T-cell (primary cell): Measurements from ENCODE around the gene TSHZ3. TPM values are rescaled to one million over a fixed set of nuclear protein-coding genes. Genes with fewer than 3 reads are reported as not detected.

Experiments
- ATAC-seq, 4 experiments: fragments of 200-7000 bp in 3 of 4; fragments of 150-1000 bp in 1 of 4; cut with Tn5 transposase; replicated peaks in 1 of 4; 1 replicate in 3 of 4; 2 replicates in 1 of 4; pipeline ENCODE4 v1.10.0; 2021; ENCODE audit warnings: moderate library complexity in 3 of 4, mild to moderate bottlenecking in 2 of 4, moderate number of reproducible peaks in 1 of 4
- CTCF ChIA-PET, 2 donors: fragments of 300-600 bp; sonication (Branson Sonifier 250); formaldehyde crosslinking; loops; one replicate each; lab custom pipeline; 2022; ENCODE audit warnings: antibody characterized with exemption in 2 of 2; lab: Charles Lee
- POLR2A ChIA-PET, 2 donors: fragments of 300-600 bp; sonication (Branson Sonifier 250); formaldehyde crosslinking; loops; one replicate each; lab custom pipeline; 2022; ENCODE audit warnings: antibody characterized with exemption in 2 of 2; lab: Charles Lee
- DNase-seq, 35 experiments: peaks; one replicate each; pipeline versions ENCODE4 v3.0.0 to v3.0.0-alpha.2; 2013 to 2023
- H3K27ac ChIP-seq: one replicate; pipeline ENCODE4 v1.5.1; 2013; ENCODE audit warnings: low read length
- H3K27me3 ChIP-seq, 2 experiments: replicated peaks in 1 of 2; 1 replicate in 1 of 2; 2 replicates in 1 of 2; pipeline versions ENCODE4 v1.6.1 to v1.7.0; 2013; ENCODE audit warnings: low read length in 1 of 2, mixed read lengths in 1 of 2; ENCODE audit not compliant: control insufficient read depth in 2 of 2, insufficient read depth in 2 of 2; ENCODE audit errors: extremely low read depth in 1 of 2
- H3K36me3 ChIP-seq, 2 donors: 1 replicate in 1 of 2; 2 replicates in 1 of 2; pipeline versions ENCODE4 v1.6.1 to v1.7.0; 2013; ENCODE audit warnings: low read length in 1 of 2; ENCODE audit not compliant: control insufficient read depth in 2 of 2, insufficient read depth in 1 of 2; ENCODE audit errors: extremely low read depth in 1 of 2
- H3K4me1 ChIP-seq, 2 experiments: 1 replicate in 1 of 2; 2 replicates in 1 of 2; pipeline versions ENCODE4 v1.6.1 to v1.7.0; 2013; ENCODE audit warnings: low read length in 2 of 2, mixed read lengths in 1 of 2; ENCODE audit not compliant: insufficient read depth in 2 of 2, control insufficient read depth in 1 of 2; ENCODE audit errors: extremely low read depth in 1 of 2
- H3K4me3 ChIP-seq, 2 donors: 1 replicate in 1 of 2; 2 replicates in 1 of 2; pipeline versions ENCODE4 v1.5.1 to v1.7.0; 2013; ENCODE audit warnings: mild to moderate bottlenecking in 2 of 2, low read length in 1 of 2, moderate library complexity in 1 of 2; ENCODE audit not compliant: control insufficient read depth in 1 of 2; ENCODE audit errors: extremely low read depth in 1 of 2
- H3K9me3 ChIP-seq: 2 replicates; pipeline ENCODE4 v1.7.0; 2013
- H3K27ac Mint-ChIP-seq, 2 donors: one replicate each; pipeline ENCODE4 v1.8.0; 2020 to 2021; ENCODE audit warnings: mild to moderate bottlenecking in 2 of 2, mixed read lengths in 2 of 2
- H3K27me3 Mint-ChIP-seq, 2 donors: one replicate each; pipeline ENCODE4 v1.8.0; 2021 to 2022; ENCODE audit warnings: mixed read lengths in 2 of 2
- H3K36me3 Mint-ChIP-seq: one replicate; pipeline ENCODE4 v1.8.0; 2021; ENCODE audit warnings: mixed read lengths
- H3K4me1 Mint-ChIP-seq, 3 donors: one replicate each; pipeline ENCODE4 v1.8.0; 2020 to 2022; ENCODE audit warnings: mixed read lengths in 3 of 3, mild to moderate bottlenecking in 1 of 3
- H3K4me3 Mint-ChIP-seq, 3 donors: one replicate each; pipeline ENCODE4 v1.8.0; 2020 to 2022; ENCODE audit warnings: mild to moderate bottlenecking in 3 of 3, mixed read lengths in 3 of 3, moderate library complexity in 3 of 3
- H3K9me3 Mint-ChIP-seq, 3 donors: one replicate each; pipeline ENCODE4 v1.8.0; 2020 to 2022; ENCODE audit warnings: mixed read lengths in 3 of 3
- WGBS: methylation state at CpG from one replicate; pipeline ENCODE4 v1.1.5; 2013; ENCODE audit warnings: missing lambda C conversion rate; ENCODE audit not compliant: insufficient coverage; 5-methylcytosine and 5-hydroxymethylcytosine counted together
- total RNA-seq, 35 experiments: library from RNA in 6 of 35; stranded (reverse) in 6 of 35; fragments of 120-200 nt in 1 of 35; gene quantifications; one replicate each; pipeline versions ENCODE4 v1.2.1 to v1.2.4 and lab custom pipeline; 2013 to 2026

The TSHZ3 gene
- total RNA-seq, 5 donors from 2014 or later (not counting 1 experiment from before 2014, with no cell fraction given) = 0.18 to 1.4 (median 0.54) TPM

DNA sequence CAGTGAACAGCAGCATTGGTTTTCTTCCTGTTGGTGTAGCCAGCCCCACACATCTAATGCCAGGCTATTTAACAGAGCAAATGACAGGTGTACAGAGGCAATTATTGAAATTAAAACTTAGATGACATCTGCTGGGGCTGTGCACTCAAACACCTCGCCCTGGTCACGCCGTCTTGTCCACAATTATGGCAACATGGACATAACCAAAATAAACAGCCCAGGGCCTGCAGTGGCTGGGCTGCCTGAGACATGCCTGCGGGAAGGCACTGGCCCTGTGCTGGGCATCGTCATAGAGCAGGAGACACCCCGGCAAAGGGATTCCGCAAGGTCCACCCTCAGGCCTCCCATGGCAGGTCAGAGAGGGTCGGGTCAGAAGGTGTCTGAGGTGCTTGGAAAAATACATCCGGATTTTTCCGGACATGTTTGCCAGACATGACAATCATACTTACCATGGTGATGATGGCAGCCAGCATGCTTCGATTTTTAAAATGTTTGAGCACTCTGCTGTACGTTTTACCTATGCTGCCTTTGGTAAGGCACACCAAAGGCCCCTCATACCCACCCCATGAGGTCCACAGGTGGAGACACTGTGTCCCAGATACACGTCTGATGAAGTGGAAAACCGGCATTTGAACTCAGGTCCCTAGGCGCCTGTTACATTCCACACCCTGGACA lies 47.8 kb downstream of the TSHZ3 start:
- H3K9me3 ChIP-seq = no peaks in the 10 kb centered on the region
- no peaks in the 10 kb centered on the region for H3K4me1 ChIP-seq
- no peaks in the 10 kb centered on the region for H3K36me3 ChIP-seq
- no peak overlapping the region for H3K4me3 ChIP-seq
- ATAC-seq (no peak), DNase-seq (no peak)
- H3K4me1 Mint-ChIP-seq = no peaks in the 10 kb centered on the region
- peaks cover 0 to 3% of the 10 kb centered on the region in 2 donors for H3K27me3 Mint-ChIP-seq
- POLR2A ChIA-PET = no interaction called here
- no peaks in the 10 kb centered on the region for H3K36me3 Mint-ChIP-seq
- CTCF ChIA-PET = no interaction called here
- H3K4me3 Mint-ChIP-seq = no peak overlapping the region
- H3K9me3 Mint-ChIP-seq = no peaks in the 10 kb centered on the region
- no peak overlapping the region for H3K27ac ChIP-seq
- H3K27ac Mint-ChIP-seq = no peak overlapping the region
- 84% methylated on average over 11 of the region's 15 CpGs for whole genome bisulfite sequencing
- no peaks in the 10 kb centered on the region for H3K27me3 ChIP-seq

DNA sequence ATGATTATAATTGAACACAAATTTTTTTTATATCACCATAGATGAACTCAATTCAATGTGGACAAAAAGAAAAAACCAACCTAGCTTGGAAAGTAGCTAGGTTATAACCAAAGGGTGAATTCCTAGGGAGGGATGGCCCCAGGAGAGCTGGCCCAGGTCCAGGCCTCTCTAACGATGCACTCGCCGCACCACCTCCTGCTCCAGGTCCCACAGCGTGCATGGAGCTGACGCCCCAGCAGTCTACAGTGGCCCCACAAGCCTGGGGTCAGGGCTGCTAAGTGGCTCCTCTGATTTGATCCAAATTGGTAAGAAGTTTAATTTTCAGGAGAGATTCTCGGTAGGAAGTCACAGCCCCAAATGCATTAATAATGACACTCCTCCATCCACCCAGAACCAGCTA lies 48.8 kb downstream of the TSHZ3 start:
- H3K27me3 ChIP-seq = no peaks in the 10 kb centered on the region
- no peaks in the 10 kb centered on the region for H3K36me3 Mint-ChIP-seq
- no peaks in the 10 kb centered on the region for H3K4me1 ChIP-seq
- no peaks in the 10 kb centered on the region for H3K4me1 Mint-ChIP-seq
- H3K36me3 ChIP-seq = no peaks in the 10 kb centered on the region
- ChIA-PET CTCF (no interaction called here), POLR2A (no interaction called here)
- no peak overlapping the region for H3K4me3 ChIP-seq
- no peak overlapping the region for H3K27ac Mint-ChIP-seq
- H3K4me3 Mint-ChIP-seq = no peak overlapping the region
- no peaks in the 10 kb centered on the region for H3K9me3 ChIP-seq
- no peak overlapping the region for H3K27ac ChIP-seq
- no peak for DNase-seq
- ATAC-seq = no peak
- peaks cover 0 to 3% of the 10 kb centered on the region in 2 donors for H3K27me3 Mint-ChIP-seq
- no peaks in the 10 kb centered on the region for H3K9me3 Mint-ChIP-seq
- no CpG with 5 or more reads among the region's 6 CpGs for WGBS

DNA sequence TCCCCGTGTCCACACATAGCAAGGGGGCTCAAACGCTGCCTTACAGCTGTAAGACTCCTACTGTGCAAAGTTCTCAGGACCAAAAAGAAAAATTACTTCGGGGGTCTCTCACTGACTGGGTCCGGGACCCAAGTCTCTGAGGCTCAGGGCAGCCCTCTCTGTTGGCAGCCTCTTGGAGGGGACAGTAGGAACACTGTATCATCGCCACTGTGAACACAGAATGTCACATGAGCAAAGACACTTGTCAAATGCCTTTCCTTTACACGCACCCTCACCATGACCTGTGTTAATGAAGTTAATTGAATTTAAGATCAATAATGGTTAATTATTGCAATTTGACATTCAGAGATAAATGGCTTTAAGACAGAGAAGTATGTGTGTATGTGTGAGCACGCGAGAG lies 49.6 kb downstream of the TSHZ3 start:
- H3K9me3 Mint-ChIP-seq = no peaks in the 10 kb centered on the region
- no peaks in the 10 kb centered on the region for H3K4me1 Mint-ChIP-seq
- H3K4me3 Mint-ChIP-seq = no peak overlapping the region
- Histone ChIP-seq H3K27me3 (no peaks in the 10 kb centered on the region), H3K9me3 (no peaks in the 10 kb centered on the region), H3K36me3 (no peaks in the 10 kb centered on the region), H3K4me1 (no peaks in the 10 kb centered on the region), H3K27ac (no peak overlapping the region), H3K4me3 (no peak overlapping the region)
- no peak overlapping the region for H3K27ac Mint-ChIP-seq
- H3K36me3 Mint-ChIP-seq = no peaks in the 10 kb centered on the region
- POLR2A ChIA-PET = no interaction called here
- ATAC-seq (no peak), DNase-seq (no peak)
- CTCF ChIA-PET = no interaction called here
- 81% methylated on average over 4 of the region's 8 CpGs for WGBS
- peaks cover 0 to 3% of the 10 kb centered on the region in 2 donors for H3K27me3 Mint-ChIP-seq

DNA sequence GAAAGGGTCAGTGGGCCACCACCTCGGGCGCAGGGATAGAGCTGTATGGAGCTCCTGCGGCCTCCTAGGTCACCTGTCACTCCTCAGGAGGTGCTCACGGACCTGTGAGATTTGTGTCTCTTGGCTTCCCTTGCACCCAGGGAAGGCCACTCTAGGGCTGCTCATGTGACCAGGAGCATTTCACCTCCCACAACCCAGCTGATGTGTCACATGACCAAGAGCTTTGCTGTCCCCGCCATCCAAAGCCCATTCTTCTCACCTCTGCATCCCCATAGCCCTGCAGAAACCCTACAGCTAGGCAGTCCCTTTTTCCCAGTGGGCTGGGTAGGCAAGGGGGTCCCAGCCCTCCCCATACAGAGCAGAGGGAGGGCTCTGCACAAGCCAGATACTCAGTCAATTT lies 51.2 kb downstream of the TSHZ3 start:
- ATAC-seq (no peak), DNase-seq (no peak)
- Mint-ChIP-seq H3K27me3 (peaks cover 0 to 3% of the 10 kb centered on the region in 2 donors), H3K36me3 (no peaks in the 10 kb centered on the region), H3K27ac (no peak overlapping the region), H3K4me1 (no peaks in the 10 kb centered on the region), H3K9me3 (no peaks in the 10 kb centered on the region), H3K4me3 (no peak overlapping the region)
- Histone ChIP-seq H3K27ac (no peak overlapping the region), H3K27me3 (no peaks in the 10 kb centered on the region), H3K36me3 (no peaks in the 10 kb centered on the region), H3K4me3 (no peak overlapping the region), H3K4me1 (no peaks in the 10 kb centered on the region), H3K9me3 (no peaks in the 10 kb centered on the region)
- 70% methylated on average over 4 of the region's 5 CpGs for WGBS
- ChIA-PET CTCF (no interaction called here), POLR2A (no interaction called here)

DNA sequence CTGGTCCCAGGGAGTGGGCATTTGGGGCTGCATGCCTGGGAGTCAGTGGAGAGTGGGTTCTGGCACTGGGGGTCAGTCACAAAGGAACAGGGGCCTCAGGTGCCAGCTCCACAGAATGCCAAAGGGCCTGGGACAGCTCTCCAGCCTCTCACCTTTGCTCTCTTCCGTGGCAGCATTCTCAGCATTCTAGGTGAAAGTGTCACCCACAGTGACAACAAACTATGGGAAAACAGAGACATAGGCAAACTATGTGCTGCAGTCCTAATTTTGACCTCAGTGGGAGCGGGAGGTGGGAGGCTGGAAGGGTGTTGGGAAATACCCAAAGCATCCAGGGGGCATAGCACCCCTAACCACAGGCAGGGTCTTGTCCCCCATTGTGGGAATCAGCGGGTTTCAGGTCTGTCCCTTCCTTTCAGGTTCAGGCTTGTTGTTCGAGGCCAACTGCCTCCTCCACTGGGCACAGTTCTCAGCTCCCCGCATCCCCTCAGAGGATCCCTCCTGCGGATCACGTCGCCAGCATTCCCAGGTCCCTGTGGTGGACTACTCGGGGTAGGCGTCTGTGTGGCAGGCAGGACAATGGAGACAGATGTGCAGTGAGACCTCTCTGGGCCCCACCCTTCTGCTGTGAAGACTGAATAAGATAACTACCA lies 52.4 kb downstream of the TSHZ3 start:
- DNase-seq = no peak
- Histone ChIP-seq H3K9me3 (no peaks in the 10 kb centered on the region), H3K36me3 (no peaks in the 10 kb centered on the region), H3K4me1 (no peaks in the 10 kb centered on the region), H3K4me3 (no peak overlapping the region), H3K27ac (no peak overlapping the region), H3K27me3 (no peaks in the 10 kb centered on the region)
- 76% methylated on average over 3 of the region's 10 CpGs for WGBS
- CTCF ChIA-PET = no interaction called here
- Mint-ChIP-seq H3K36me3 (no peaks in the 10 kb centered on the region), H3K4me1 (no peaks in the 10 kb centered on the region), H3K9me3 (no peaks in the 10 kb centered on the region), H3K27me3 (peaks cover 0 to 3% of the 10 kb centered on the region in 2 donors), H3K4me3 (no peak overlapping the region), H3K27ac (no peak overlapping the region)
- POLR2A ChIA-PET = no interaction called here
- no peak for ATAC-seq

DNA sequence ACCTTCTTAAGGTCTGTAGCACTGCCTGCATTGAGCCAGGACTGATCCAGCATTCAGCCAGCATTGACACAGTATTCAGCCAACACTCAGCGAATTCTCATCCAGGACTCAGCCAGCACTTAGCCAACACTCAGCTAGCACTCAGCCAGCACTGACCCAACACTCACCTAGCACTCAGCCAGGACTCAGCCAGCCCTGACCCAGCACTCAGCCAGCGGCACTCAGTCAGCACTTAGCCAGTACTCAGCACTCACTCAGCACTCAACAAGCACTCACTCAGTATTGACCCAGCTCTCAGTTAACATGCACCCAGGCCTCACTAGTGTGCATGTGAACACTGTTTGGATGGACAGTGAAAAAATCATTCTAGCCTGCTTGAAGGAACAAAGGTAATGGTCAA lies 55.0 kb downstream of the TSHZ3 start:
- Histone ChIP-seq H3K4me1 (no peaks in the 10 kb centered on the region), H3K36me3 (no peaks in the 10 kb centered on the region), H3K9me3 (no peaks in the 10 kb centered on the region), H3K27me3 (no peaks in the 10 kb centered on the region), H3K27ac (no peak overlapping the region), H3K4me3 (no peak overlapping the region)
- ATAC-seq (no peak), DNase-seq (no peak)
- Mint-ChIP-seq H3K27ac (no peak overlapping the region), H3K36me3 (no peaks in the 10 kb centered on the region), H3K4me3 (no peak overlapping the region), H3K27me3 (peaks cover 0 to 3% of the 10 kb centered on the region in 2 donors), H3K9me3 (no peaks in the 10 kb centered on the region), H3K4me1 (no peaks in the 10 kb centered on the region)
- WGBS = 86% methylated on average over 1 of the region's 2 CpGs
- POLR2A ChIA-PET = no interaction called here
- CTCF ChIA-PET = no interaction called here
